ENCODE results near the gene PYROXD2. TPM values are rescaled to one million over a fixed set of nuclear protein-coding genes. Genes with fewer than 3 reads are reported as not detected.
A peak's percentile ranks its signal among the peaks of the same experiment; 100 is the strongest.

PYROXD2 gene
- total and polyA plus RNA-seq, 2 of the 8 experiments (the other 6 are each of a cell fraction or from before 2014, with no cell fraction given): 3.2 to 5.4 TPM

GRCh38 chr10:98445200-98445812 lies 30.3 kb upstream of the PYROXD2 start:
- Histone ChIP-seq H3K79me1 (ENCODE audit: low read depth, low read length) (no peaks in the 10 kb centered on the region; the same call in 1 of the 2 replicates), H2AK5ac (ENCODE audit: low read depth, low read length) (no peak overlapping the region), H3K4me1 (replicated peaks in 1 of 4; ENCODE audit: control insufficient read depth in 3 of 4, insufficient read depth in 4 of 4, low read length in 3 of 4) (peaks cover 0 to 4% (median 3%) of the 10 kb centered on the region in 4 experiments; a peak in 5 of 7 replicates), H3K18ac (ENCODE audit: extremely low read depth, low read length) (no peak overlapping the region), H2BK5ac (ENCODE audit: low read depth, low read length) (no peak overlapping the region), H2BK20ac (ENCODE audit: low read length) (no peak overlapping the region), H3K36me3 (ENCODE audit: control insufficient read depth in 2 of 4, insufficient read depth in 4 of 4, low read length in 3 of 4) (peaks cover 10 to 44% (median 25%) of the 10 kb centered on the region in 4 experiments), H2BK15ac (ENCODE audit: low read length) (no peak overlapping the region), H3K23ac (ENCODE audit: insufficient read length) (no peak overlapping the region), H3K4me3 (ENCODE audit: extremely low read depth in 1 of 4, insufficient read depth in 2 of 4, low read depth in 3 of 4, low read length in 4 of 4) (peak overlapping the region in 1 of 4 experiments; percentile 93; a peak in 2 of 8 replicates), H3K56ac (replicated peaks; ENCODE audit: insufficient read length, low read depth, low read length) (no peak overlapping the region), H3K27ac (ENCODE audit: low read depth, low read length) (no peak overlapping the region), H3K9me3 (ENCODE audit: insufficient read depth in 2 of 2, low read depth in 1 of 2, low read length in 1 of 2) (no peaks in the 10 kb centered on the region), H3K23me2 (ENCODE audit: low read depth, low read length) (no peaks in the 10 kb centered on the region; the same call in 1 of the 2 replicates), H3K4me2 (ENCODE audit: insufficient read depth in 1 of 2, low read depth in 2 of 2, low read length in 2 of 2) (peak overlapping the region; percentile 79 to 89; a peak in 3 of 4 replicates), H3K9ac (replicated peaks in 1 of 4; ENCODE audit: extremely low read depth in 1 of 4, low read depth in 3 of 4, low read length in 3 of 4) (0 out of 7 replicates have a peak overlapping the region, but pooled peaks of 1 of the 4 experiments have one; percentile 19), H2BK120ac (replicated peaks; ENCODE audit: low read depth, low read length) (no peak overlapping the region), H2BK12ac (ENCODE audit: low read depth, low read length) (no peak overlapping the region), H3K14ac (ENCODE audit: insufficient read length) (no peak overlapping the region), H2AFZ (ENCODE audit: low read length) (no peak overlapping the region), H3K27me3 (replicated peaks in 1 of 4; ENCODE audit: control insufficient read depth in 3 of 4, extremely low read depth in 1 of 4, insufficient read depth in 3 of 4, low read length in 3 of 4) (no peaks in the 10 kb centered on the region), H4K5ac (ENCODE audit: insufficient read length, low read depth, low read length) (no peak overlapping the region), H3K4ac (replicated peaks; ENCODE audit: insufficient read length, low read depth, low read length) (no peak overlapping the region), H4K8ac (ENCODE audit: extremely low read depth, insufficient read depth, low read length) (no peak overlapping the region), H4K91ac (replicated peaks; ENCODE audit: insufficient read length, low read length) (no peak overlapping the region), H4K20me1 (replicated peaks in 1 of 2; ENCODE audit: control insufficient read depth in 1 of 2, insufficient read depth in 2 of 2, low read length in 2 of 2) (peaks cover 0 to 4% of the 10 kb centered on the region in 2 experiments), H3K79me2 (ENCODE audit: control insufficient read depth in 1 of 2, insufficient read depth in 2 of 2, low read length in 2 of 2) (peaks cover 0 to 8% of the 10 kb centered on the region in 2 experiments; a peak in 1 of 4 replicates)
- DNase-seq (ENCODE audit: low read depth in 1 of 2, low spot score in 2 of 2) (no peak), FAIRE-seq (no peak)
- 97% methylated on average over 10 of the region's 10 CpGs; no CpG with 5 or more reads in 1 of the 2 experiments for WGBS, 2 experiments (ENCODE audit: extremely low coverage in 1 of 2, insufficient coverage in 1 of 2, insufficient read length in 1 of 2, insufficient replicate concordance in 2 of 2, low coverage in 1 of 2, low lambda C conversion rate in 2 of 2, missing lambda C conversion rate in 1 of 2)
- ChIA-PET POLR2A (ENCODE audit: partially characterized antibody) (interaction anchor here (1.4 to 2.9 kb wide), 3 partner anchors 11 to 21 kb away, joined by 4 to 11 read pairs (median 6); no protein-coding TSS in a partner anchor), CTCF (ENCODE audit: partially characterized antibody) (interaction anchor here (0.8 to 2.9 kb wide), 3 partner anchors 20 to 136 kb away, joined by 3 to 10 read pairs (median 10); no protein-coding TSS in a partner anchor)
- TF ChIP-seq NANOG (IDR thresholded peaks at IDR 0.05; ENCODE audit: insufficient read depth, low read depth, low read length, poor library complexity, severe bottlenecking) (no peak), TAF7 (optimal IDR thresholded peaks at IDR 0.05; ENCODE audit: borderline replicate concordance, low read depth, low read length) (no peak), RAD21 (IDR thresholded peaks at IDR 0.05 in 1 of 2, conservative IDR thresholded peaks at IDR 0.05 in 1 of 2; ENCODE audit: low read depth in 2 of 2, low read length in 2 of 2) (no peak), SIX5 (IDR thresholded peaks at IDR 0.05; ENCODE audit: low read depth, low read length) (no peak), HDAC2 (IDR thresholded peaks at IDR 0.05; ENCODE audit: borderline replicate concordance in 1 of 2, low read depth in 2 of 2, low read length in 2 of 2) (no peak), CBX5 (IDR thresholded peaks at IDR 0.05; ENCODE audit: low read depth, low read length) (no peak), RFX5 (IDR thresholded peaks at IDR 0.05; ENCODE audit: borderline replicate concordance, low read depth, low read length) (no peak), CTBP2 (IDR thresholded peaks at IDR 0.05; ENCODE audit: borderline replicate concordance, insufficient read depth, insufficient read length, low read length) (no peak), ASH2L (IDR thresholded peaks at IDR 0.05; ENCODE audit: low read length) (no peak), PHF8 (conservative IDR thresholded peaks at IDR 0.05; ENCODE audit: low read depth, low read length) (no peak), CHD1 (IDR thresholded peaks at IDR 0.05; ENCODE audit: low read depth, low read length) (no peak)

All from H1 (cell line).